Middle frontal gyrus (tissue), 1 donor: ENCODE data around the gene TFAP2B.

Experiments
- DNase-seq: peaks from one replicate; pipeline ENCODE4 v3.0.0-alpha.2; 2015; ENCODE audit warnings: low spot score; ENCODE audit errors: extremely low spot score

Gene TFAP2B

DNA sequence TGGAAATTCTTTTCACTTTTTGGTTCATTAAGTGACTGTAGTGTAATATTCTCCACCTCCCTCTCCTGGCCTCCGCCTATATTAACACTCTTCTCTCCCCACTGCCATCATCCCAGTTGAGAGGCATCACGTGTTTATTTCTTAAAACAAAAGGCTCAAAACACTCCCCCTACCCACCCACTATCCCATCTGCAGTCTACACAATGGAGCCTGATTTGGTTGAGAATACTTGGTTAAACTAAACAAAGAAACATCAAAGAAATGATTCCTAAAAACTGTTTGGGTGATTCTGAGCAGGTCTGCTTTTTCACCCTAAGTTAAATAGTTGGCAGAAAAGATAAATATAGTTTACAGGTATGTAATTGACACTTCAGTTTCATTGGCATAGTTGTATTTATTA lies 5.9 kb downstream of the TFAP2B start:
- DNase-seq, result no peak

DNA sequence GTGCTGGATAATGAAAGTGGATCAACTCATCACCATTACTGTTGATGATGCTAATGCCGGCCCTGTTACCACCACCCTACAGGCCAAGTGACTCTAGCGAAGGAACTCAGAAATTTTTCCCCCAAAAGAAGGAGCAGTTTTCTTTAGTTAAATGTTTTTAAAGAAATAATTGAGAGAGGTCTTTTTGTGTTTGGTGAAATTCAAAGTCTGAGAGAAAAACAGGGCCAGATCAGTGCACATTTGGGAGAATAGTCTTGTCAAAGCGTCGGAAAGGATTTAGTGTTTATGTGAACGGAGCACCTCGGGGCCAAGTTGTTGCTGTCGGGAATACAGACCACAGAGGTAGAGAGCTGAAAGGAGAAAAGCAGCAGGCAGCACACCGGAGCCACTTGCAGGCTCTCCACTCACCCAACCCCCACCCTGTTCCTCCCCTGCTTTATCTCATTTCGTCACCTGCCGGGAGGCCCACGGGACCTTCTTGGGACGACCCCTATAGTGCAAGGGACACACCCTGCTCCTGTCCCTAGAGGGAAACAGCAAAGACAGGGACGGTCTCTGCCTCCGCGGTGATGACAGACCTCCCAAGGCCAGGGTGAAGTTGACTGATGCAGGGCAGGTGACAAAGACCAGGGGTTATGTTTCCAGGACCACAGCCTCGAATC lies 6.8 kb downstream of the TFAP2B start:
- DNase-seq, result no peak

DNA sequence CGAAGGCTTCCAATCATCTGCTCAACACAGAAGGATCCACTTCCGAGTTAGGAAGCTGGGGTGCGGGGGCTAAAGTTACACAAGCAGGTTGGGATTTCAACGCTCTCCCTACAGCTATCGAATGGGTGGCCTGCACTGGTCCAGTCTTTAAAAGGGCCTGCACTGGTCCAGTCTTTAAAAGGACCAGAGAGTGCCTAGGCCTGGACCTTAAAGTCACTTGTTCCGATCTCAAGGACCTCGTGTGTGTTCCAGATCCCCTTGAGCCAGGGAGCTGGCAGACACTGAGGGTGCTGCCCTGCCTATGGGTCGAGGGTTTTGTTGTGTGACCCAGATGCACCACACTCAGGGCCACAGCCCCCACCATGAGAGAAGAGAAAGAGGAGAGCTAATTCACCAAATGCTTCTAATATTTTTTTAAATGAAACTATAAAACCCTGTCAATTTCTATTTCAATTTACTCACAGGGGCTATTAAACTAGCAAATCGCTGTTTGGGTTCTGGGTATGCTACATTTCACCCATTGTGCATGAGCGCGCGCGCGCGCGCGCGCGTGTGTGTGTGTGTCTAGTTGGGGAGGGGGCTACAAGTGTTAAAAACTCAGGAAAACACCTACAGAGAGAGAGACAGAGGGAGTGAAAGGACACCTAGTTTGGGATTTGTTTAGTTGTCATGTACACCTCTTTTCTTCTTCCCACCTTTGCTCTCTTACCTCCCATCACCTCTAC lies 7.5 kb downstream of the TFAP2B start:
- no peak for DNase-seq

DNA sequence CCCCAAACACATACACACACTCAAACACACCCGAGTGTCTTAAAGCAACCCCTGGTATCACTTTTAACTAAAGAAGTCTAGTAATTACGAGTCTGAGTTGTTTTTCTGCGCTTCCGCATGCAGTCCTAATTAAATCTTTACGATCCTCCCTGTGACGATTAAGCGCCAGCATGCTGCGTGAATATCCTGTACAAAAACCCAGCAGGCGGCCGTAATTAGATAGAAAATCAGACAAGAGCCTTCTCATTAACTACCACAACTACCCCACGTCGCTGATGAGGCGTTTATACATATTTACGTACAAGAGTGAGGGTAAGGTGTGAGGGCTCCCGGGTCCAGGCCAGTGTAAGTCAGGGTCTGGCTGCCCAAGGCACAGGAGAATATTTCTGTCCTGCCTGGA lies 8.1 kb downstream of the TFAP2B start:
- no peak for DNase-seq

DNA sequence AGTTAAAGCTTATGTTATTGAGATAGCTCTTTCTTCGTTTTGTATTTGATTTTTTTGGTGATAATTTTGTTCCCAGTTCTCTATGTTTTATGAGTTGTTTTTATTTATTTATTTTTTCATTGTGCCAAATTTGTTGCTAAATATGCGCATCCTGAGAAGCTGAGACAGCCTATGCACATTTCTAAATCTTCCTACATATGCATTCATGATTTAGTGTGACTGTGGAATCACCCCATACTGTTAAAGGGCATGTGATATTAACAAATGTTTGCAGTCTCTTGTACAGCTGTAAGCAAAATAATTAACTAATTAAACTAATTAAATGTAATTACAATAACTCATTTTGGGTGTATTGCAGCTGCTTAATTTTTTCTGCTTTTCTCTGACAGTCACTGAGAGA lies 10.4 kb downstream of the TFAP2B start:
- no peak for DNase-seq

DNA sequence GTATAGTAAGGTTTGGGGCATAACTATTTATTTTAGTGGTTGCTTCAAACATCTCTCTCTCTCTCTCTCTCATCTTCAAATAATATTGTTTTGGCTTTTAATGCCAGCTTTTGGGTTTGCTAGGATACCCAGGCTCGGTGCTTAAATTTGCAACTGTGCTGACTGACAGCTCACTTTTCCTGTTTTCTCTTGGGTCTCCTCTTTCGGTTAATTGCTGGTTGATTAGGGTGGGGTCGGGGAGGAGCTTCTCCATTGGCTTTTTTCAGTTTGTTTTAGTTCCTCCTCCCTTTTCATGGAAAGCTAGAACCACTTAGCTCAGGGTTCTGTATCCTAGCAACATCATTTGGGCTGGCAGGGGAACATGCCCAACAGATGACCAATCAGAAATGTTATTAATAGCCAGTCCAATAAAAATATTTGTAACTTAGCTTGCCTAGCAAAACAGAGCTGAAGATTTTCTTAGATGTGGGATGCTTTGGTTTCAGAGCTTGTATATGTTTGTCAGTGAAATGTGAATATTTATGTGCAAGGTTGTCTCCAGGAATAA lies 11.3 kb downstream of the TFAP2B start:
- DNase-seq, result no peak

DNA sequence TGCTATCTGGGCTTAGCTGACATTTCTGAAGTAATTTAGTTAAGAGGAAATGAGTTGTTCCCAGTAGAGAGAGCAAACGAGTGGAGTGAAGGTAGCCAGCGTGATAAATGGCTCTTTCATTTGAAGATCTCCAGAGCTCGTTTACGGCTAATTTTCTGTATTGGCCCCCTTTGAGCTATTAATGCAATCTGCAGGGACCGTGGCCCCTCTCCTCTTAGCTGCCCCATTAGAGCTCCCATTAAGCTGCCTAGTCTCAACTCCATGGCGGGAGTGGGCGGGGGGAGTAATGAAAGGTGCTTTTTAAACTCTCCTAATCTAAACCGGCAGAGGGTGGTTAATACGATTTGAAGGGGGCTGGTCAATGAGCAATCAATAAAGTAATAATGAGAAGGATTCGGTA lies 12.5 kb downstream of the TFAP2B start:
- no peak for DNase-seq

DNA sequence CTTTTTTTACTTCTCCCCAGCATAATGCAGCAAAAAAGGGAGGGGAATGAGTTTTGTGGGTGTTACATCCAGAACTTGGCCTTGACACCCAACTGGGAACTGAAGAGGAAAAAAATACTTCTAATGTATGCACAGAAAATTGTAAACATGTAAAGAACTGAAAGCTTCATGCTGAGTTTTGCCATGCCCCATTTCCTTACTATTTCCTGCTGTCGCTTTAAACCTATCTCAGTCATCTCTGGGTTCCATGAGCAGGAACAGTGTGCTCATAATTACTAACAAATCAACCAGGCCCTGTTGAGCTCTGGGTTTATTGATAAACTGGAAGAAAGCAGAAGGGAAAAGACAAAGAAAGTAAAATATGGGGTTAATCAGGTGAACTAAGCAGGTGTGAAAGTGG lies 14.2 kb downstream of the TFAP2B start:
- DNase-seq, result no peak

DNA sequence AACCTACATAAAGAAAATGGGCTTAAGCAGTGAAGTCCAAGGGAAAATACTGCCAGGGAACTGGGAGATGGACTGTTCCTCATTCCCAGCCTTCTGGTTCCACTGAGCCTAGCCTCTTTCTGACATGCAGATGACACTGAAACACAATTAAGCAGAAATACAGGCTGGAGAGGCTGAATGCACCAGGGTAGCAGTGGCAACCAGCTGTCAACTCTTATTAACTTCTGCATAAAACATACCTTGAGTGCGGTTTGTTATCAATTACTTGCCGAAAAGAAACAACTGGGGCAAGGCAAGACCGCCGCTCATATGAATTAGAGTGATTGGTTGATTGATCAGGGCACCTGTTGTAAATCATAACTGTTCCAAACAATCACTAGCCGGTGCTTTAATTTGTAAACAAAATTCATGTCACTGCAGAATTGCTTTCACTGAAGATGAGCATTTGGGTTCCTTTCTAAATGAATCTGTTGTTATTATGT lies 16.3 kb downstream of the TFAP2B start:
- no peak for DNase-seq

DNA sequence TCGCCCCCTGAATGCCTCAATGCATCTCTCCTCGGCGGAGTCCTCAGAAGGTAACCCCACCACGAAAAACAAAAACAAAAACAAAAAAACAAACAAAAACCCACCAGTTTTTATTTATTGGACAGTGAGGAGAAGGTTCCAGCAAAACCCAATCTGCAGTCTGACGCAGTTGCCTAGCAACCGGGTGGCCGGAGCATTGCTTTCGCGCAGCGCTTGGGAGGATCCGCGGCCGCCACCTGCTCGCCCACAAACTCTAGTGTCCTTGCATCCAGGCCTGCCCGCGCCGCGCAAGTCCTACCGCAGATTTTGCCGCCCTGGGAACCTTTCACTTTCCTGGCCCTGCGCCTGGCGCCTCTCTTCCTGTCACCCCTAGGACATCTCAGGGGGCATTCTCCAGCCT lies 17.6 kb downstream of the TFAP2B start:
- no peak for DNase-seq

DNA sequence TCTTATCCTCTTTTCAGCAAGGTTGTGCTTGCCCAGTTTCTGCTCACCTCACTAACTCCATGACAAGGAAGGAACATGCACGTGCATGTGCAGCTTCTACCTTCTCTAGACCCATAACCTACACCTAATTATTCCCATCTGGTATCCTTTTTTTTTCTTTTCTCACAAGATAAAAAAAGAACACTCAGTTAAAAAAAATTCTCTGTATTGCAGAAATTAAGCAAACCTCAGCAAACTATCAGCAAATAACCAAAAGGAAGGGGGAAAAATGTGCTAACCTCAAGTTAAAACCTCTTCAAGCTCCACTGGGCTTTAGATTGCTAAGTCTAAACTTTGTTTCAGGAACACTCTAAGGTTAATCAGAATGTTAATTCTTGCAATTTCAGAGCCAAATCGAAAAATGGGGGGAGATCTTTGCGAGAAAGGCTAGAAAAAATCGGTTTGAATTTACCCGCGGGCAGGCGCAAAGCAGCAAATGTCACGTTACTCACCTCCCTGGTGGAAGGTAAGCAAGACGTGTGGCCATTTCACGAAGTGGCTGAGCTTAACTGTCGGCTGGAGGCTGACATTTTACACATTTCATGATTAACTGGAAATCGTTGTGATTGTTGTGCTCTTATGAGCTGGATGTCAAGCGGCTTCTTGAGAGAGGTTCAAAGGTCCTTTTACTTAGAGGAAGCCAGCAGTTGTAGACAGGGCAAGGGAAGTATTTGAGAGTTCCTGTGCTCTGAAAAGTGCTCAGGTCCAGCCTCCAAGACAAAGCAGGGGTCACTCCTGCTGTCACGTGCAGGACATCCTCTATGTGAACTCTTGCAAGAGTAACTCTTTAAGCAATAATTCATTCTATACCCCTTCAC lies 19.1 kb downstream of the TFAP2B start:
- no peak for DNase-seq

DNA sequence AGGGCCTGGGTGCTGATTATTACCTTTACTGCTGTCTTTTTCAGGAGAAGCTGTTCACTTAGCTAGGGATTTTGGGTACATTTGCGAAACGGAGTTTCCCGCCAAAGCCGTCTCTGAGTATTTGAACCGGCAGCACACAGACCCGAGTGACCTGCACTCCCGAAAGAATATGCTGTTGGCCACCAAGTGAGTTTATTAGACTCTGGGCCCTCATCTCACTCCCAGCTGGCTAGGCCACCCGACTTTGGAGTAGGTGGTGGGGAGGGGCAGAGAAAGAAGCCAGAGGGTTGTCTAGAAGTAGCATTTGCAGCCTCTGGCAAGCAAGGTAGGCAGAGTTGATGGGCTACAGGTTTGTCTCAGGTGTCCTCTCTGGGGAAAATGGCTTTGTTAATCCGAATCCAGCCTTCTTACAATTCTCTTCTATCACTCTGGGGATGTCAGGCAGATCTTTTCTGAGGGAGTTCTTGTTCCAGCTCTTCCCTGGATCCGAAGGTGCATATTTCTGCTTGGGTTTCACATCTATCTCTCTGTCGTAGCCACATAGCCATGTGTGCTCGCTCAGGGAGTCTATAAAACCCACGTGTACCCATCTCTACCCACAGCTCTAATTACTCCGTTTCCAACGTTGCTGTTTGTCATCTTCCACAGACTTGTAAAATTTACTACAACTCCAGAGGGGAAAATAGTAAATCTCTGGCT lies 21.6 kb downstream of the TFAP2B start:
- no peak for DNase-seq

DNA sequence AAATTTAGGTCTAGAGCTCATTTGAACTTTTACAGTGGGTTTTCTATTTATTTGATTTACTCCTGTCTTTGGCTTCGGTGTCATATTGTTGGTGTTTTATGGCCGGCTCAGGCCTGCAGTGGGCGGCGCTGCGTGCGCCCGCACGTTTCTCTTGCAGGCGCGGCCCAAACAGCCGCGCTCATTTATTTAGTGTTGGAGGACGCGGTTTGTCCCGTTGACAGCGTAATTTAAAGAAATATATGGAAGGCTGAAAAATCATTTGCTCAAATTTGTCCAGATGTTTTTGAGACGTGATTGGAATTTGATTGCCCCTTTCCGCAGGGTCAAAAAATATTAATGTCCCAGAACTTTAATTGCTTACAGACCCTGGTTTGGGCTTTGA lies 22.1 kb downstream of the TFAP2B start:
- DNase-seq, result no peak

DNA sequence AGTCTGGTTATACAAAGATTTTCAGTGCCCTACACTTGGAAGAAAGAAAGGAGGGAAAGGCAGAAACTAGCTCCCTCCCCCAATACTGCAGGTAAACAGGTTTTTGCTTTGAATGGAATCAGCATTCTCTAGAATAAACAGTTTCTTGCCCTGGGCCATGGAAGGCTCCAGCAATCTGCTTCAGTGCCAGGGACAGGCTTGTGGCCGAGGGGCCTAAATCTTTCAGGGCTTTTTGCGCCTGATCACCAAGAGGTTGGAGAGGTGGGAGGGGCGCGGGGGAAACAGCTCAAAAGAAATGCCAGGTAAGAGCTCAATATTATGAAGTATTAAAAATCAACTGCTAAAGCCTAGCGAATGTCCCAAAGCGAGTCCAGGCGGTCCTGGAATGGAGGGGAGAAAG lies 23.8 kb downstream of the TFAP2B start:
- no peak for DNase-seq

DNA sequence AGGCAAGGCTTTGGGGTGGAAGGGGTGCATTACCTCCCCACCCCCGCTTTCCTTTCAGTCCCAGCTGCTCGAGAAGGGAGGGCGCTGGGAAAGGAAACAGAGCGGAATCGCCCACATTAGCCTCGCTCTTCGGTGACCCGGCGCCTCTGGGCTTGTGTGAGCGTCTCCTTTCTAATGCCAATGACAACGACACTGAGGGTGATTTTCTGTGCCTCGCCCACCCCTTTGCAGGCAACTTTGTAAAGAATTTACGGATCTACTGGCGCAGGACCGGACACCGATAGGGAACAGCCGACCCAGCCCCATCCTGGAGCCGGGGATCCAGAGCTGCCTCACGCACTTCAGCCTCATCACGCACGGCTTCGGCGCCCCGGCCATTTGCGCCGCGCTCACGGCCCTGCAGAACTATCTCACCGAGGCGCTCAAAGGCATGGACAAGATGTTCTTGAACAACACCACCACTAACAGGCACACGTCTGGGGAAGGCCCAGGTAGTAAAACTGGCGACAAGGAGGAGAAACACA lies 24.3 kb downstream of the TFAP2B start:
- no peak for DNase-seq

DNA sequence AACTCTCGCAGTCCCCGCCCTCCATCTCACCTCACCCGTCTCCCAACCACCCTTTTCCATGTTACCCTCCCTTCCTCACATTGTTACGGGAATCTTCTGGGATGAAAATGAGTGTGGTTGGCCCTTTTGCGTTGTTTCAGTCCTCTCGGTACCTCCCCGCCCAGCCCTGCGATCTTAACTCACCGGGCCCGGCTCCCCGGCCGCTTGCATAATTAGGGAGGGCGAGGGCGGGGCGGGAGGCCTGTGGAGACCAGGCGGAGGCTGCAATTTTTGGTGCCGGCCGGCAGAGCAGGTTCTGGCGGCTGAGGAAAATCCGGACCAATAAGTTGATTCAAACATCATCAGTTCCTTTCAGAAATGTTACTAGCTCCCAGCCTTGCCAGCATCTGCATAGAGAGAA lies 25.2 kb downstream of the TFAP2B start:
- DNase-seq, result no peak

DNA sequence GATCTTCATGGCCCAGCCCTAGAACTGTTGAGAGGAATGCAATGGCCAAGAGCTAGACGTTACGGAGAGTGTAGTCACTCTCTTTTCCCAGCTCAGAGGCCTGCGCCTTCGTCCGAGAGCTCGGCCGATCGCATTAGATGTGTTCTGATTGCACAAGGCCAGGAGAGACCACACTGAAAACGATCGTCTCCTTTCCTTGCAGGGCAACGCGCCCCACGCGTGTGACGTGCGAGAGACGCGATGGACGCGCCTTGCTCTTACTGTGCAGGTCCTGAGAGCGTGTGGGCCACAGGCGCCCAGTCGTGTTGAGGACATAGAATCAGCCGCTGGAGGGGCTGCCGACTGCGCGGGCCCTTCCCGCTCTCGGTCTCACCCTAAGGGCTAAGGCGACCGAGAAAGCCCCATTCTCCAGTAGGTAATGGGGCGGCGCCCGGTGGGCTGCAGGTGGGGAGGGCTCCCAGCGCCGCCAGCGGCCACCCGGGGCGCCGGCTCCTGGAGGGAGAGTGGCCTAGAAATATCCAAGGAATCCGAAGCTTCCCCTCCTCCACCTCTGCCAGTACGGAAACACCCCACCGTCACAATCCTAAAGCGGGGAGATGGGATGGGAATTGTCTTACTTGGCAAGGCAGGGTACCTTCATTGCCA lies 26.9 kb downstream of the TFAP2B start:
- no peak for DNase-seq

DNA sequence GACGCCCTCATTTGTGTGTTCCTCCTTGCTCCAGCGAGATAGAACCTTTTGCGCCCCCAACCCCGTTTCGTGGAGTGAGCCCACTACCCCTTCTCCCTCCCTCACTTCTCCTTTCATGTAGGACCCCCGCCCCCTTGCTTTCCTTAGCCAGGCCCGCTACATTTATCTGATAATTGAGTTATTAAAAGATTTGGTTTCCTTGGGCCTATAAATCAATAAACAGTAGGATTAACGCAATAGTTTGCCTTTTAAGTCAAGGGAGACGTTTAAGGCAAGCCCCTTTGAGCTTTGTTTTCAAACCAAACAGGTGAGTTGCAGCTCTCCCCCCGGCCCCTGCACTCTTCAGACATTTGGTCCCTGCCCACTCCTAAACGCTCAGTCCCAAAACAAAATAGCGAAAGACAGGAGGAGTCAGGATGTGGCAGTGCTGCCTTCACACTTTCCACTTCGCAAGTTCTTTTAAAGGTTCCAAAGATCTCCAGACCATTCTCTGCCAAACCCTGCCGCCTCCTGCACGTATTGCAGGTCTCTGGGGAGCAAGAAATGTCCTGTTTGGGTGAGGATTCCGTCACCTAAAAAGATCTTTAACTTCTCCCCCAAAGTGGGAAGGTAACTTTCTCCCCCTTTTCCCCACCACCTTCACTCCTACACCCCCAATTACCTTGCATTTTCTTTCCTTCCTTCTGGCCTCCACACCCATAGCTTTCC lies 27.6 kb downstream of the TFAP2B start:
- DNase-seq, result no peak

DNA sequence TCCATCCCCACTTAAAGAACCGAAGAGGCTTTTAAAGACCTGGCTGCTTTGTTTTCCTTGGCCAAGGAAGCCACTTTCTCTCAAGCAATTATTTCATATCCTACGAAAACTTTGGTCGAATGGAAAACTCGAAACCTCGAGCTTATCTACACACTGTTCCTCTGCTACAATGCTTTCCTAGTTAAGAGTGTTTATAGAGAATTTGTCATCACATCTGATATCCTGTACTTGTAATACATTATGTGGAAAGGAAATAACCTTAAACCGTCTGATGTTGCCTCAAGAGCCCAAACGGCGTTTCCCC lies 28.1 kb downstream of the TFAP2B start:
- DNase-seq, result no peak

DNA sequence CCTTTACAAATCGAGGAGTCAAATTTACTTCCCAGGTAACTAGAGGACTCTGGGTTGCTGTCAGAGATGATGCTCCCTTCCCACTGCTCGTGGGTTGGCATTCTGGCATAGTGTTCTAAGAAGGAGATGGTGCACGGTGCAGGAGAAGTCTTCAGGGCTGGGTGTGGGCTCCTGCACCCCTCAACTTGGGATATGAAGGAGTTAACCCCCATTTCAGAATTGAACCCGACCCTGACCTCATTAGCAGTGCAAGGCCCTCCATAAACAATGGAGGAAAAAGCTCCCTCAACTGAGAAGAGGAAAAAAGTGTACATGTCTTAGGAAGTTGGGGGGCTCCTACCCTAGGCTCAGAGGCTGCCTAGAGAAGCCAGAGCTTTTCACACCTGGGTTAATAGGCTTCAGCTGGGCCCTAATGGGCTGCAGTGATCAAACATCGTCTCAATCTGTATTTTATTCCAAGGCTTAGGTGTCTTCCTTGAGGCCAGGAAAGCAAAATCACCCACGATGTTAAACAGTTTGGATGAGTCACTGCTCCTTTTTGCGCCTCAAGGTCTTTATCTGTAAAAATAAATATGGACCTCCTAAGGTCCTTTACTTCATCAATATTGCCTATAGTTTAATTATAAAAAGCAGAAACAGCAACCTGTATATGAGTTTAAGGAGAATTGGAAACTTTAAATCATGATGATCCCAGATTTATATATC lies 29.4 kb downstream of the TFAP2B start:
- DNase-seq, result no peak
